Mucosa of stomach (tissue), 1 donor: ENCODE data around the gene RASGRF1.

Experiments
- H3K27me3 ChIP-seq: one replicate; pipeline ENCODE4 v1.7.0; 2013; ENCODE audit warnings: mild to moderate bottlenecking, low read length; ENCODE audit not compliant: control insufficient read depth, insufficient read depth
- H3K36me3 ChIP-seq: one replicate; pipeline ENCODE4 v1.7.0; 2013; ENCODE audit warnings: low read length; ENCODE audit not compliant: control insufficient read depth, insufficient read depth
- H3K4me1 ChIP-seq: one replicate; pipeline ENCODE4 v1.7.0; 2013; ENCODE audit warnings: mild to moderate bottlenecking, low read length; ENCODE audit not compliant: control insufficient read depth, insufficient read depth
- H3K4me3 ChIP-seq: one replicate; pipeline ENCODE4 v1.7.0; 2013; ENCODE audit warnings: low read length
- H3K9ac ChIP-seq: one replicate; pipeline ENCODE4 v1.7.0; 2013; ENCODE audit warnings: mild to moderate bottlenecking, low read length, moderate library complexity
- H3K9me3 ChIP-seq: one replicate; pipeline ENCODE4 v1.7.0; 2013; ENCODE audit warnings: mild to moderate bottlenecking, low read length, moderate library complexity; ENCODE audit not compliant: control insufficient read depth
- donor health status: Pancreatic carcinoma.

Gene RASGRF1

GRCh38 chr15:79092382-79092781 lies 1.8 kb upstream of the RASGRF1 start:
- no peak overlapping the region for H3K4me3 ChIP-seq
- no peaks in the 10 kb centered on the region for H3K36me3 ChIP-seq
- no peaks in the 10 kb centered on the region for H3K4me1 ChIP-seq
- H3K9ac ChIP-seq = no peak overlapping the region
- H3K27me3 ChIP-seq = peaks cover 57% of the 10 kb centered on the region
- H3K9me3 ChIP-seq = no peaks in the 10 kb centered on the region

DNA sequence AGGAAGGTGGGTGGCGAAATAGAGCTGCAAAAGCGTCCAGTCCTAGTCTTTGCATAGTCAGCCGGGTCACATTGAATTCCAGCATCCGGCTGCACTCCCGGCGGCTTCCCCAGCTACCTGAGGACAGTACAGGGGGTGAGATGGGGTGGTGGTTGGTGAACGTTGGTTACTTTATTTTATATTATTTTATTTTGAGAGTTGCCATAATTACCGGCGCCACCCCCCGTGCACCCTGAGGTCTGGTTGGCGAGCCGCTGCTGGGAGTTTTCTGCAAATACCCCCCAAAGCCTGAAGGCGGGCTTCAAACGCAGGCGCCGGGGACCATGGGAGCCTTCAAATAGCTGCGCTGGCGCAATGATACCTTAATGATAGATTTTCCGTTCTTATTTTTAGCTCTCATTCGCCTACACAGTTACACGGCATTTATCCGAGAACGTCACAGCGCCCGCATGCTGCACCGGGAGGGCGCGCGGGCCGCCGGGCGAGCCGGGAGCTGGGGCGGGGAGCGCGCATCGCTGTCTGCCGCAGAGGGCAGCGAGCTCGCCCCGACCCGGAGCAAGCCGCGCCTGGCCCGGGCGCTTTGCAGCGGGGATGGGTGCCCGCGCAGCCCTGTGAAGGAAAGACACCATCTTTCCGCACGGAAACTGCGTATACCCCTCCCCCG lies 756 bp upstream of the RASGRF1 start:
- Histone ChIP-seq H3K4me3 (no peak overlapping the region), H3K9me3 (no peaks in the 10 kb centered on the region), H3K4me1 (no peaks in the 10 kb centered on the region), H3K9ac (no peak overlapping the region), H3K27me3 (peaks cover 57% of the 10 kb centered on the region), H3K36me3 (no peaks in the 10 kb centered on the region)

DNA sequence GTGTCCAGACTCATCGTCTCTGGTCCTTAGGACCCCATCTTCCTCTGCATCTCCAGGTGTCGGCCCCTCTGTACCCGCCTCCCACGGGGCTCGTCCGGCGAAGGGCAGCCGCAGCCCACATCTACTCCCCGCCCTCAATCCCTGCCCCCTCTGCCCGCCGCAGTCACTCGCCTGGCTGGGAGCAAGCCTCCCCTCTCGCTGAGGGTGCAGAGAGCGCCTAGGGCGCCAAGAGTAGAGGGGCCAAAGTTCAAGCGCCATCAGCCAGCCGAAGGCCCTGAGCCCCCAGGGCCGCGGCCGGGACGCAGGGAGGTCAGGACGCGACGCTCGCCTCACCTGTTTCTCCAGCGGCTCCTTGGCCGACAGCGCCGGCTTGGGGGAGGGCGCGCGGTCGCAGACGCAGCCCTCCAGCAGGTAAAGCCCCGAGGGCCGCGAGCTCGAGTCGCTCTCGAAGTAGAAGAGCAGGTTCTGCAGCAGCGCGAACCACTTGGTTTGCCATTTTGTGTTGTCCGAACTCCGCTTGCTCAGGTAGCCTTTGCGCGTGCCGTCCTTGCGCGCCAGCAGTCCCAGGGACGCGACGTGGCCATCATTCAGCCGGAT lies 592 bp downstream of the RASGRF1 start:
- H3K9ac ChIP-seq = no peak overlapping the region
- H3K36me3 ChIP-seq = no peaks in the 10 kb centered on the region
- H3K27me3 ChIP-seq = peaks cover 61% of the 10 kb centered on the region
- H3K4me1 ChIP-seq = no peaks in the 10 kb centered on the region
- no peak overlapping the region for H3K4me3 ChIP-seq
- no peaks in the 10 kb centered on the region for H3K9me3 ChIP-seq

DNA sequence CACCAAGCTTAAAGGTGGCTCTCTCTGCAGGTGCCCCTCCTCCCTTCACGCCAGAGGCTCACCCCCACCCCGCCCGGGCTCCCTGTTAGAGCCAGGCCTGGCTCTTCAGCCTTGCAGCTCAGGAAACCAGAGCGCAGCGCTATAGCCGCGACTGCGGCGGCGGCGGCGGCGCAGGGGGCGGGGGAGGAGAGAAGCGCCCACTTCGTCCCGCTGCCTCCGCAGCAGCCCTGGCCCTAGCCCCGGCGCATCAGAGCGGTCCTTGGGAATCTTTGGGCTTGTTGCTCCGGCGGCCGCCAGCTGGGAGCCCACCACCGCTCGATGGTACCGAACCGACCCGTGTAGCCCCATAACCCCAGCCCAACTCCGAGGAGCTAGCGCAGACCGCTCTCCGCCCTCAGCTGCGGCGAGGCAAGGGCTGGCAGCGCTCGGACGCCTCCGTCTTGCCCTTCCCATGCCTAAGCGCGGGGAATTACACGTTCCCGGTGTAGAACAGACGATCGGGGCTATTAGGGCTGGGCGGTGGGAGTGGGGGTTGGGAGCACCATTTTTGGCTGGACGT lies 1.2 kb downstream of the RASGRF1 start:
- H3K9me3 ChIP-seq = no peaks in the 10 kb centered on the region
- no peaks in the 10 kb centered on the region for H3K4me1 ChIP-seq
- H3K27me3 ChIP-seq = peaks cover 63% of the 10 kb centered on the region
- no peak overlapping the region for H3K4me3 ChIP-seq
- H3K9ac ChIP-seq = no peak overlapping the region
- no peaks in the 10 kb centered on the region for H3K36me3 ChIP-seq

- no peaks in the 10 kb centered on the region for H3K9me3 ChIP-seq
- H3K4me3 ChIP-seq = no peak overlapping the region
- H3K27me3 ChIP-seq = peaks cover 67% of the 10 kb centered on the region
- no peaks in the 10 kb centered on the region for H3K36me3 ChIP-seq
- H3K9ac ChIP-seq = no peak overlapping the region
- H3K4me1 ChIP-seq = no peaks in the 10 kb centered on the region
Observed at GRCh38 chr15:79088426-79089205, 2.0 kb downstream of the RASGRF1 start.

- Histone ChIP-seq H3K9me3 (no peaks in the 10 kb centered on the region), H3K4me3 (no peak overlapping the region), H3K27me3 (peaks cover 49% of the 10 kb centered on the region), H3K36me3 (no peaks in the 10 kb centered on the region), H3K9ac (no peak overlapping the region), H3K4me1 (no peaks in the 10 kb centered on the region)
Observed at GRCh38 chr15:79086814-79087213, 3.8 kb downstream of the RASGRF1 start.

DNA sequence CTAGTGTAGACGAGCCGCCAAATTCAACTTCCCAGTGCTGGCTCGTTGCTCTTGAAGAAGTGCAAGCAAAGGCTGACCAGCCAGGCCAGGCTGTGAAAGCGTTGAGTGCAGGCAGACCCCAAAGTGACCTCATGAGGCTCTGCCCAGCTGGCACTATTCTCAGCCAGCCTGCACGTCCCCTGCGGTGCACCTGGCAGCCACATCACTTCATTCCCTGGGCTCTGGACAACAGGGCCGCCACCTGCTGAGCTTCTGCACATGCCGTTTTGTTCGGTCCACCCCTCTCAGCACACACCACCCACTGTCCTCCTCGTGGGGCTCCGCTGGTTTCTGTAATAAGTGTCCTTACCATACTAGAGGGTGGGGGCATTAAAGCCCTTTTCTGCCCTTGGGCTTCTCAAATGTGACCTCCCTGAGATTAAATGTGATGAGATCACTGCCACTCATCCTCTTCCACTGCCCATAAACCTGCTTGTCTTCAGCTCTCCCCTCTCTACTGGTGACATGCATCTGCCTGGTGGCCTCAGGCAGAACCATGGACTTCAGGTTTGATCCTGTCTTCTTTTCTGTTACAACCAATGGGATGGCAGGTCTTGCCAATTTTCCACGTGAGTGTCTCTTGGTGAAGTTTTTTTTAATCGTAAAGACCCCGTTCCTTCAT lies 6.1 kb downstream of the RASGRF1 start:
- Histone ChIP-seq H3K9ac (no peak overlapping the region), H3K9me3 (no peaks in the 10 kb centered on the region), H3K4me3 (no peak overlapping the region), H3K36me3 (no peaks in the 10 kb centered on the region), H3K27me3 (peaks cover 25% of the 10 kb centered on the region), H3K4me1 (no peaks in the 10 kb centered on the region)

- H3K9me3 ChIP-seq = no peaks in the 10 kb centered on the region
- H3K36me3 ChIP-seq = no peaks in the 10 kb centered on the region
- no peak overlapping the region for H3K9ac ChIP-seq
- peaks cover 13% of the 10 kb centered on the region for H3K27me3 ChIP-seq
- H3K4me1 ChIP-seq = no peaks in the 10 kb centered on the region
- H3K4me3 ChIP-seq = no peak overlapping the region
Observed at GRCh38 chr15:79083154-79083553, 7.4 kb downstream of the RASGRF1 start.

DNA sequence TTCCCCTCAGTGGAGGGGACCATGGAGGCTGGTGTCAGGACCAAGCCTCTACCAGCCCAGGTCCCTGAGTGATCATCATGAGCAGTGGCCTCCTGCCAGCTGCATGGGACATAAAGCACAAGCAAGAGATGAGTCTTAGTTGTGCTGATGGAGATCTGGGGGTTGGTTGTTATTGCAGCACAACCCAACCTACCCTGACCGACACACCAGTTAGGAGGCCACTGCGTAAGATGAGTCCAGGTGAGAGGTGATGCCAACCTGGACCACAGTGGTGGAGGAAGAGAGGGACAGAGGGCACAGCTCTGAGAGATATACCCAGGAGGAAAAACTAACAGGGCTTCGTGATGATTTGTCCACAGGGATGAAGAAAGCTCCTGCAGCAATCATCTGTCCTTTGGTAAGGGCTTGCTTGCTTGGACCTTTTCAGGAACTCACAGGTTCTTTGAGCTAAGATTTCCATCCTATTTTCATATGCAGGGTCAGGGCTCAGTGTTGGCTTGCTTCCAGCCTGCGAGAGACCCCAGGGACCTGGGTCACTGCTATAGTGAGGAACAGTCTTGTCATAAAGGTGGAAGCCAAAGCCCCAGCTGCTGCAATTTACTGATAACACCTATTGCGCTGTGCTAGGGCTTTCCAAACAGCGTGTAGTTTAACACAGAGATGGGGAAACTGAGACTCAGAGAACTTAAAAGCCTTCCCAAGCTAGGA lies 8.1 kb downstream of the RASGRF1 start:
- no peak overlapping the region for H3K9ac ChIP-seq
- H3K27me3 ChIP-seq = peaks cover 13% of the 10 kb centered on the region
- no peaks in the 10 kb centered on the region for H3K9me3 ChIP-seq
- no peaks in the 10 kb centered on the region for H3K4me1 ChIP-seq
- H3K36me3 ChIP-seq = no peaks in the 10 kb centered on the region
- no peak overlapping the region for H3K4me3 ChIP-seq

GRCh38 chr15:79078763-79079410 lies 11.7 kb downstream of the RASGRF1 start:
- Histone ChIP-seq H3K9me3 (no peaks in the 10 kb centered on the region), H3K4me1 (no peaks in the 10 kb centered on the region), H3K4me3 (no peak overlapping the region), H3K9ac (no peak overlapping the region), H3K27me3 (peaks cover 2% of the 10 kb centered on the region), H3K36me3 (no peaks in the 10 kb centered on the region)

DNA sequence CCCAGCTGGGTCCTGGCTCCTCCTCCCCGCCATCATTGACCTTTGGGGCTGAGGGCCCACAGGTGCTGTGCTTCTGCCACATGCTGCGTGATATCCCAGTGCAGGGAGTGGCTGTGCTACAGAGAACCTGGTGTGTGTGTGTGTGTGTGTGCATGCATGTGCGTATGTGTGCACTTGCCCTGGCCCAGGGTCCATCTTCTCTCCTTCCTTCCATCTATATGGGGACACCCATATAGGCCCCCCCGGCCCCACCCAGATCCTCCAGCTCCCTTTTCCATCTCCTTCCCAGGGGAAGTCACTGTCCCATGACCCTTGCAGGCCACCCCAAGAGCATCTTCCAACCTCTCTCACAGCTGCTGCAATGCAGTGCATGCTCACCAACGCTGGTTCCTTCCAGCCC lies 12.6 kb downstream of the RASGRF1 start:
- no peak overlapping the region for H3K4me3 ChIP-seq
- no peaks in the 10 kb centered on the region for H3K9me3 ChIP-seq
- H3K4me1 ChIP-seq = no peaks in the 10 kb centered on the region
- no peaks in the 10 kb centered on the region for H3K27me3 ChIP-seq
- H3K36me3 ChIP-seq = no peaks in the 10 kb centered on the region
- H3K9ac ChIP-seq = no peak overlapping the region
